GM08714 (cell line): Measurements from ENCODE around the gene WFDC2.

ENCODE experiments used
- H3K4me3 ChIP-seq: fragments of 200-500 bp; sonication (Bioruptor generic); 2 replicates; pipeline ENCODE4 v1.5.1; 2014; ENCODE audit warnings: mild to moderate bottlenecking, low read length, inconsistent platforms
- ZNF274 ChIP-seq: IDR thresholded peaks from 2 replicates; pipeline ENCODE4 v1.6.1; 2012; ENCODE audit warnings: mild to moderate bottlenecking, low read depth, low read length

Gene WFDC2

DNA sequence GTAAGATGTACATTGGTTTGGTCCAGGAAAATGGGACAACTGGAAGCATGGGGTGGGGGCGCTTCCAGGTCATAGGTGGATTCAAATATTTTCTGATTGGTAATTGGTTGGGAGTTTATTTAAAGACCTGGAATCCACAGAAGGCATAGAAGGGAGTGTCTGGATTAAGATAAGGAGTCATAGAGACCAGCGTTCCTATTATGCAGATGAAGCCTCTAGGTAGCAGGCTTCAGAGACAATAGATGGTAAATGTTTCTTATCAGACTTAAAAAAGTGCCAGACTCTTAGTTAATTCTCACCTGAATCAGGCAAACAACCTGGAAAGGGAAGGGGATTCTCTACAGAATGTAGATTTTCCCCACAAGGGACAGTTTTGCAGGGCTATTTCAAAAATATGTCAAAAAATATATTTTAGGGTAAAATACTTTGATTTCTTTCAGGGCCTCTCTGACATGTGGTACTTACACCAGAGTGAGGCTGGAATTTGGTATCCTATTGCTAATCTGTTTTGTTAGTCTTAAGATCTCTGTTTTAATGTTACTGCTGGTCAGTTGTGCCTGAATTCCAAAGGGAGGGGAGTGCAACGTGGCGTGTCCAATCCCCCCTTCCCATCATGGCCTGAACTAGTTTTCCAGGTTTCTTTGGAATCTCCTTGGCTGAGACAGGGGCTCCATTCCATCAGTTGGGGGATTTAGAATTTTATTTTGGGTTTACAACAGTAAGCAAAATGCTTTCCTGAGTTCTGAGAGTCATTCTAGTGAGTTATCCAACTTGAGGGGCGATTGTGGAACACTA lies 28.5 kb upstream of the WFDC2 start:
- H3K4me3 ChIP-seq, result no peak overlapping the region
- no peak for TF ChIP-seq ZNF274

DNA sequence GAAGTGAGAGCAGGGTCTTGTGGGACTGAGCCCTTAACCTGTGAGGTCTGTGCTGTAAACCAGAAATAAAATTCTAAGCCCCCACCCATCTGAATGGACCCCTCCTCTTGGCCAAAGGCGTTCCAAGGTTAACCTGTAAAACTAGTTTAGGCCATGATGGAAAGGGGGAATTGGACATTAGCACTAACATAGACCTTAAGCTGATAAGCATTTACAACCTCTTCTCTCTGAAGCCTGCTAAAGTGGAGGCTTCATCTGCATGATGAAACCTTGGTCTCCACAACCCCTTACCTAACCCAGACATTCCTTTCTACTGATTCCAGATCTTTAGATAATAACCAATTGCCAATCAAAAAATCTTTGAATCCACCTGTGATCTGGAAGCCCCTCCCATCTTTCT lies 27.8 kb upstream of the WFDC2 start:
- no peak for TF ChIP-seq ZNF274
- H3K4me3 ChIP-seq, result no peak overlapping the region

DNA sequence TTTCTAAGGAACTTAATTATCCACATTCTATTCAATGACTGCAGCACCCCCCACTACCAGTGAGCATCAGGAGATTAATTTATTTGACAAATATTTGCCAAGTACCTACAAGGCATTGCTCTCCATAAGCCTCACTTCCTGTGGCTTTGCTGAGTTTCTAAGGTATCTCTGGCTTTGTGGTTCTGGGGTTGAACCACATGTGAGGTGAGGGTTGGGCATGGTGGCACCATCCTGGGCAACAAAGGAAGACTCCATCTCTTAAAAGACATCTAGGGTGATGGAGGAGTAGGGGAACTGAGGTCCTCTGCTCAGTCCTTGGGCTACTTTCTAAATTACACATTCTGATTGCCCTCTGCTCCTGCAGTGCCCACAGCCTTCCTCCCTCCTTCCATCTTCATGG lies 25.5 kb upstream of the WFDC2 start:
- no peak for TF ChIP-seq ZNF274
- no peak overlapping the region for H3K4me3 ChIP-seq

DNA sequence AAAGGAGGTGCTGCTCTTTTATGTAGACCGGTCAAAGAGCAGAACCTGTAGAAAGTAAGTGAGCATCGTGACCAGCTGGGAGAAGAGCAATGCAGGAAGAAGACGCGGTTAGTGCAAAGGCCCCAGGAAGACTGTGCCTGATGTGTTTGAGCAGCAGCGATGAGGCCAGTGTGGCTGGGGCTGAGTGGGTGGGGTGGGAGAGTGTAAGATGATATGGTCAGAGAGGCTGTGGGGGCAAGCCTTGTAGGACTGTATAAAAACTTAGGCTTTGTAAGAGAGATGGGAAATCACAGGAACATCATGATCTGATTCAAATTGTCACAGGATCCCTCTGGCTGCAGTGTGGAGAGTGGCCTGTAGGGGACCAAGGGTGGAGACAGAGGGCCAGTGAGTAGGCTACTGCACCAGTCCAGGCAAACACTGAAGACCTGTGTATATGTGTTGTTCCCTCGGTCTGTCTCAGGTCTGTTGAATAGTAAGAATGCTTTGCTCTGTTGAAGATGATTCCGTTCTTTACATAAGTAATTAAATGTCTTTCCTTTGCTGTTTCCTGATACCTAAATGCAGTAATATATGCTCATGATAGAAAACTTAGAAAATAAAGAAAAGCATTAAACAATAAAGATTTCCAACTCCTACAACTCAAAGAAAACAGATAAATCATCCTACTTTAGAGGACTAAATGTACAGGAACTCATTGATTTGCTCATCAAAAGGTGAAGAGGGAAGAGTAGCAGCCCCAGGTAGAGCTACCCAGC lies 23.6 kb upstream of the WFDC2 start:
- no peak overlapping the region for H3K4me3 ChIP-seq
- no peak for TF ChIP-seq ZNF274

DNA sequence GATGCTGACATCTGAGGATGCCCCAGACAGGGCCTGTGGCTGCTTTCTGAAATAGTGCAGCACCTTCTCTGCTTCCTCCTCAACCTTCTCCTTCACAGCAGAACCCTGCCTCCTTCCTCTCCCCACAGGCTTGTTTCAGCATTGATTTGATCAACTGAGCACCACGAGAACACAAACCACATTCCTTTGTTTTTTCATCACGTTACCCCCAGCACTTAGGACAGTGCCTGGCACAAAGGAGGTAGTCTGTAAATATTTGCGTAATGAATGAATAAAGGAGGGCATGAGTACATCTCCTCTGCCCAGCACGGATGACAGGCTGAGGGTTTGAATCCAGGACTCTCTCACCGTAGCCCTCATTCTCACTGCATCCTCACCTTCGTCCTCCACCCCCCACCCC lies 21.3 kb upstream of the WFDC2 start:
- no peak for TF ChIP-seq ZNF274

DNA sequence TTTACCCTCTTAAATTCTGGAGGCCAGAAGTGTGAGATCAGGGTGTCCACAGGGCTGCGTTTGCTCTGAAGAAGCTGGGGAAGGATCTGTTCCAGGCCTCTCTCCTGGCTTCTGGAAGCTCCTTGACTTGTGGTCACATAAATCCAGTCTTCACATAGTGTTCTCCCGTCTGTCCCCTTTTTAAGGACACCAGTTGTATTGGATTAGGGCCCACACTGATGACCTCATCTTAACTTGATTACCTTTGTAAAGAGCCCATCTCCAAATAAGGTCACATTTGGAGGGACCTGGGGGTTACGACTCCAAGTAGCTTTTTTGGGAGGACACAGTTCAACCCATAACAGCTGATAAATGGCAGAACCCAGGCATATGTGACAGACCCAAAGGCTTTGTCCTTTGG lies 20.0 kb upstream of the WFDC2 start:
- H3K4me3 ChIP-seq, result no peak overlapping the region
- no peak for TF ChIP-seq ZNF274

More for the DNA sequence above, 21.3 kb upstream of the WFDC2 start:
- H3K4me3 ChIP-seq, result no peak overlapping the region

DNA sequence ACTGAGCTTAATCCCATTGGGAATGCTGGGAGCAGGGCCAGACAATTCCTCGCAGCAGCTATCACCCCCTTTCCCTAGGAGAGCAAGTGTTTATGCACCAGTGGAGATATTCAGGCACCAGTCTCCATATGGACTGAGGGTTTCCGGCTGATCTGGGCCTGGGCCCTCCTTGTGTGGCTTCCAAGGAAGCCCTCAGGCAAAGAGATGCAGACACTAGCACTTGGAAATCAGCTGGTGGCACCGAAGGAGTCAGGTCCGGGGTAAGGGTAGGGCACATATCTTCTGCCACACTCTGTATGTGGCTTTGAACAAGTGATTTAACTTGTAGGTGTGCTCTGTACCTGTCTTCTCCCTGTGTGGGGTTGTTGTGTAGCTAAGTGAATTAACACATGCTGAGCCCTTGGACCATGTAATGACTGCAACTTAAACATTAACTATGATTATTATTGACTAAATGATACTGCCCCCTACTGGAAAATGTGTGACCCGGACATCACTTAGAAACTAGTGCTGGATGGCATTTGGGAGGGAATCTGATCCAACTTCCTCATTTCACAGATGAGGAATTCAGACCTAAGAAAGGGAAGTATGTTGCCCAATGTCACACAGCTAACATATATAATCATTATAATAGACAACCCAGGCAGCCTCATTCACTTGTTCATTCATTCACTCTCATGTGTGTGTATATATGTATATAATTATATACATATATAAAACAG lies 19.3 kb upstream of the WFDC2 start:
- H3K4me3 ChIP-seq, result no peak overlapping the region
- TF ChIP-seq ZNF274, result no peak

DNA sequence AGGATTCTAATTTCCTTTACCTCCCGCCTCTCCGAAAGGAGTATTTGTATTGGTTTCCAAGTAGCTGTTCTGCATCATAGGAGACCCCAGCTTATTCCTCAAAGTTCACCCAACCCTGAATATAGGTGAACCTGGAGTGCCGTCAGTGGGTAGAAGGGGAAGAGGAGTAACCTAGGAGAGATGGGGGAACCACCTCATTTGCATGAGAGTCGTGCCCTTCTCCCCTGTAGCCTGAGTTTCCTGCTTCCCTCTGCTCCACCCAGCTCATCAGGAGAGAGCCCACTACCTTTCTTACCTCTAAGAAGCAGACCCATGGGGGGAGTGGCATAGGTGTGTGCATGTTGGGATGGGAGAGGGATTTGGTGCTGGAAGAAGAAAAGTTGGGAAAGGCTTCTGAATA lies 17.3 kb upstream of the WFDC2 start:
- no peak for TF ChIP-seq ZNF274

DNA sequence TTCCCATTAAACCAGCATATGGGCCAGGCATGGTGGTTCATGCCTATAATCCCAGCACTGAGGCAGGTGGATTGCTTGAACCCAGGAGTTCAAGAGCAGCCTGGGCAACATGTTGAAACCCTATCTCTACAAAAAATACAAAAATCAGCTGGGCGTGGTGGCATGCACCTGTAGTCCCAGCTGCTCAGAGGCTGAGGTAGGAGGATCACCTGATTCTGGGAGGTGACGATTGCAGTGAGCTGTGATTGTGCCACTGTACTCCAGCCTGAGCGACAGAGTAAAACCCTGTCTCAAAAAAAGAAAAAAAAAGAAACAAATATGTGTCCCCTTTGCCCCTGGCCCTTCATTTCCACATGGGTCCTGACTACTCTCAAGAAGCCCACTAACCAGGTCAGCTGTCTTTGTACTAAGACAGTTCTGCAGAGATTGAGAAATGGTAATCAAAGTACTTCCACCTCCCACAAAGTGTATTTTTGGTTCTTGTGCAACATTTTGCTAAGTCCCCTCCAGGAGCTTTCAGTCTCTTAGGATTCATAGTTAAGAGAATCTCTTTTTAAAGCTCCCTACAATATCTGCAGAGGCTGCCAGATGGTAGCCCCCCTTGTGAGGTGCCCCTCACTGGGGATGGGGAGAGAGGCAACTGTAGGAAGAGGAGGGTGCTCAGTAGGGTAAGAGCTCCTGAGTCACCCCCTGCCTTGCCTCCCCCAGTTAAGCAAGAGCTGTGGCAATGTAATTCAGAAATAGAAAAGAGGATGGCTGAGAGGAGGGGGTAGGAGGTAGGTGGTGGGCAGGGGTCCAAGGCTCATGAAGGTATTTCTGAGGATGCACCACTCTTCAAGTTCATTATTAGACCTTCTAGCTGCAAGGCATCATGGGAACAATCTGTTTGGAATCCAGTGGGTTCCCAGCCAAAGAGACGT lies 16.5 kb upstream of the WFDC2 start:
- no peak for TF ChIP-seq ZNF274
- H3K4me3 ChIP-seq, result no peak overlapping the region

More for the DNA sequence above, 17.3 kb upstream of the WFDC2 start:
- no peak overlapping the region for H3K4me3 ChIP-seq

DNA sequence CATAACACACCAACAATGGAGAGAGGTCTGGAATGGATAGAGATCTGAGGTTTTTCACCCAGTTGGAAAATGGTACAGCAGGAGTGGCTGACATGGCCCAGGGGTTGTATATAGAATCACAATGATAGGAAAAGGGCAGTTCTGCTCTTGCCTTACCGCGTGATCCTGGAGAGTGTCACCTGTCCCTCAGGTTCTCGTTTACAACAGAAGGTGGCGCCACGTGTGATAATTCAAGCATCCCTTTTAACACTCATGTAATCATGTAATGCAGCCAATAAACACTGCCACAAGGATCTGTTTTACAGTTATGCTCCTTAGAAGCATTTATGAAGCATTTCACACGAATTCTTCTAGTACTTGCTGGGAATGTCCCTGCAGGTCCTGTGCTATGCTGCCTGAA lies 12.9 kb upstream of the WFDC2 start:
- H3K4me3 ChIP-seq, result no peak overlapping the region
- TF ChIP-seq ZNF274, result no peak

DNA sequence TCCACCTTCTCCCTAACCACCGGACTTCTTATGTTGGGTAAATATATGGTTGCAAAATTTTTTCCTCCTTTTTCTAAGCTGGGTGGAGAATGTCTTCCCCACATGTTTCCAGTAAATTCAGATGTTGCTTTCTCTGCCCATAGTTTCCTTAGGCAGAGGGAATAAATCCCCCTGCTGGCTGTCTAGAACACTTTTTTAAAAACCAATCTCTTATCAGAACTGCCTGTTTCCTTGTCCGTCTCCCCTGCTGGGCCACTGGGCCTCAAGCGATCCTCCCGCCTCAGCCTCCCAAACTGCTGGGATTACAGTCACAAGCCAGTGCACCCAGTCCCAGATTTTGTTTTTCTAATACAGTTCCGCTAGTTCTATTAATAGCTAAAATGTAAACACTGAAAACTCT lies 9.9 kb upstream of the WFDC2 start:
- no peak overlapping the region for H3K4me3 ChIP-seq
- no peak for TF ChIP-seq ZNF274

DNA sequence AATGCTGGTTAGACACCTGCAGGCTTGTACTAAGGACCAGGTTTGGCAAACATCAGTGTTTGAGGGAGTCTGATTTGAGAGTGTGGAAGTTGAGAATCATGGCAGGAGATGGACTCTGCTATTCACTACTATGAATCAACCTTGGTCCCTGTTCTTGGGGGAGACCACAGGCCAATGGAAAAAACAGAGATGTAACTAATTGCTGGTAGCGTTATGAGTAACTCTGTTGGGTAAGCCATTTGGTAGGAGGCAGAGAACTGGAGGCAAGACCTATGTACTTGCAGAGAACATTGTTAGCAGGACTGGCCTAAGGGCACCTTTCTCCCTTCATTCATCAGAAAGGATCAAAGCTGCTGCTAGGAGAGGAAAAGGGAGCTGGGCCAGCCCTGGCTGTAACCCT lies 8.3 kb upstream of the WFDC2 start:
- H3K4me3 ChIP-seq, result no peak overlapping the region
- no peak for TF ChIP-seq ZNF274

DNA sequence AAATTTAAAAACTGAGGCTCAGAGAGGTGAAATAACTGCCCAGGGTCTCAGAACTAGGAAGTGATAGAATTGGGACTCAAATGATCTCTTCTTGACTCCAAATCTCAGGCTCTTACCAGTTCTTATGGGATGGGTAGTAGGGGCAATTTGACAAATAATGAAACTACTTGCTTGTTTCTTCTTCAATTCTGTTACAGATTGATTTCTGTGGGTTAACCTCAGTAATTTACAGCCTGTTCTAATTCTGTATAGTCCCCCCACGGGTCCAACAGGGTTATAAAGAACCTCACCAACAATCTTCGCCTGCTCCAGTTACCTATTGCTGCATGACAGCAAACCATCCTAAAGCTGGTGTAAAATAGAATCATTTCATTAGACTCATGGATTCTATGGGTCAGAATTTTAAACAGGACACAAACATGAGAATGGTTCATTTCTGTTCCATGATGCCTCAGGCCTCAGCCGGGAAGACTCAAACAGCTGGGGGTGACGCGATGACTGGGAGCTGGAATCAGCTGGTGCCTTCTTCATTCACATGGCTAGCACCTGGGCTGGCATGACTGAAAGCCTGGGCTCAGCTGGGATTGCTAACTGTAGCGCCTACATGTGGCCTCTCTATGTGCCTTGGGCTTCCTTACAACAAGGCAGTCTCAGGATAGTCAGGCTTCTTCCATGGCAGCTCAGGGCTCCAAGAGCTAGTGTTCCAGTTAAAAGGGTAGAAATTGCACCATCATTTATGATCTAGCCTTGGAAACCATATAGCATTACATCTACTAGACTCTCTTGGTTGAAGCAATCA lies 6.6 kb upstream of the WFDC2 start:
- TF ChIP-seq ZNF274, result no peak
- H3K4me3 ChIP-seq, result no peak overlapping the region

DNA sequence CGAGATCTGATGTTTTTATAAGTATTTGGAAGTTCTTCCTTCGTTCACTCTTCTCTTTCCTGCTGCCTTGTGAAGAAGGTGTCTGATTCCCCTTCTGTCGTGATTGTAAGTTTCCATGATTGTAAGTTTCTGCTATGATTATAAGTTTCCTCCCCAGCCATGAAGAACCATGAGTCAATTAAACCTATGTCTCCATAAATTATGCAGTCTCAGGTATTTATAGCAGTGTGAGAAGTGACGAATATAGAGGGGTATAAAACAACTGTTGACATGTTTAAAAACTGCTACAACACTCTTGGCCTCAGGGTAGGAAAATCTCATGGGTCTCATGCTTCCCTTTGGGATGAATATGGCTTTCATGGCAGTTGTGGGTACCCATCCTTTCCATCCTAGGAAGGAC lies 5.8 kb upstream of the WFDC2 start:
- TF ChIP-seq ZNF274, result no peak
- no peak overlapping the region for H3K4me3 ChIP-seq
